ENCODE measurements around the gene NSF. TPM values are rescaled to one million over a fixed set of nuclear protein-coding genes. Genes with fewer than 3 reads are reported as not detected.
"Not testable (repeated sequence)": the region's sequence is repeated elsewhere in the genome, so short reads cannot be mapped to it uniquely, and the experiment has no call there.

Gene NSF
- total and polyA plus RNA-seq, 3 experiments from 2014 or later, result 22.7 to 43.0 (median 37.7) TPM

GRCh38 chr17:46647688-46648278 is 57.3 kb downstream of the NSF start:
- H3K36me3 Mint-ChIP-seq; H3K4me3 ChIP-seq (ENCODE audit: low read length); H3K27ac ChIP-seq (ENCODE audit: low read depth, low read length); H3K4me3 Mint-ChIP-seq; H3K27me3 Mint-ChIP-seq; POLR2A ChIA-PET; H3K27ac Mint-ChIP-seq; CTCF ChIA-PET; H3K27me3 ChIP-seq (ENCODE audit: insufficient read depth, low read length, poor library complexity, severe bottlenecking); H3K4me1 ChIP-seq (ENCODE audit: insufficient read depth, low read length); H3K4me1 Mint-ChIP-seq; H3K9me3 Mint-ChIP-seq; DNase-seq; H3K36me3 ChIP-seq (ENCODE audit: insufficient read depth, low read length); H3K9me3 ChIP-seq (ENCODE audit: low read length): not testable (repeated sequence)

GRCh38 chr17:46649246-46649645 is 58.8 kb downstream of the NSF start:
- H3K36me3 ChIP-seq (ENCODE audit: insufficient read depth, low read length); H3K27me3 Mint-ChIP-seq; H3K4me1 ChIP-seq (ENCODE audit: insufficient read depth, low read length); H3K9me3 Mint-ChIP-seq; CTCF ChIA-PET; H3K4me3 Mint-ChIP-seq; H3K27ac ChIP-seq (ENCODE audit: low read depth, low read length); H3K27ac Mint-ChIP-seq; DNase-seq; H3K27me3 ChIP-seq (ENCODE audit: insufficient read depth, low read length, poor library complexity, severe bottlenecking); H3K4me3 ChIP-seq (ENCODE audit: low read length); POLR2A ChIA-PET; H3K36me3 Mint-ChIP-seq; H3K9me3 ChIP-seq (ENCODE audit: low read length); H3K4me1 Mint-ChIP-seq: not testable (repeated sequence)

- H3K27me3 Mint-ChIP-seq; CTCF ChIA-PET; DNase-seq; H3K4me1 Mint-ChIP-seq; H3K27me3 ChIP-seq (ENCODE audit: insufficient read depth, low read length, poor library complexity, severe bottlenecking); POLR2A ChIA-PET; H3K4me3 Mint-ChIP-seq; H3K4me1 ChIP-seq (ENCODE audit: insufficient read depth, low read length); H3K27ac Mint-ChIP-seq; H3K9me3 Mint-ChIP-seq; H3K27ac ChIP-seq (ENCODE audit: low read depth, low read length); H3K4me3 ChIP-seq (ENCODE audit: low read length); H3K36me3 ChIP-seq (ENCODE audit: insufficient read depth, low read length); H3K9me3 ChIP-seq (ENCODE audit: low read length); H3K36me3 Mint-ChIP-seq: not testable (repeated sequence)
These were observed 61.7 kb downstream of the NSF start for GRCh38 chr17:46652024-46652643.

GRCh38 chr17:46658235-46658634 is 67.8 kb downstream of the NSF start:
- H3K4me1 ChIP-seq (ENCODE audit: insufficient read depth, low read length); H3K4me1 Mint-ChIP-seq; H3K27ac Mint-ChIP-seq; H3K9me3 Mint-ChIP-seq; CTCF ChIA-PET; DNase-seq; H3K4me3 ChIP-seq (ENCODE audit: low read length); H3K36me3 ChIP-seq (ENCODE audit: insufficient read depth, low read length); H3K27ac ChIP-seq (ENCODE audit: low read depth, low read length); H3K27me3 ChIP-seq (ENCODE audit: insufficient read depth, low read length, poor library complexity, severe bottlenecking); H3K9me3 ChIP-seq (ENCODE audit: low read length); POLR2A ChIA-PET; H3K4me3 Mint-ChIP-seq; H3K36me3 Mint-ChIP-seq; H3K27me3 Mint-ChIP-seq: not testable (repeated sequence)

GRCh38 chr17:46659702-46660101 is 69.2 kb downstream of the NSF start:
- H3K9me3 Mint-ChIP-seq; H3K36me3 Mint-ChIP-seq; H3K4me1 Mint-ChIP-seq; H3K27me3 Mint-ChIP-seq; H3K27ac ChIP-seq (ENCODE audit: low read depth, low read length); H3K27me3 ChIP-seq (ENCODE audit: insufficient read depth, low read length, poor library complexity, severe bottlenecking); H3K4me3 ChIP-seq (ENCODE audit: low read length); CTCF ChIA-PET; DNase-seq; H3K36me3 ChIP-seq (ENCODE audit: insufficient read depth, low read length); POLR2A ChIA-PET; H3K4me3 Mint-ChIP-seq; H3K9me3 ChIP-seq (ENCODE audit: low read length); H3K4me1 ChIP-seq (ENCODE audit: insufficient read depth, low read length); H3K27ac Mint-ChIP-seq: not testable (repeated sequence)

GRCh38 chr17:46663123-46663522 is 72.7 kb downstream of the NSF start:
- H3K4me1 Mint-ChIP-seq; DNase-seq; H3K36me3 Mint-ChIP-seq; CTCF ChIA-PET; H3K27ac ChIP-seq (ENCODE audit: low read depth, low read length); H3K9me3 Mint-ChIP-seq; H3K36me3 ChIP-seq (ENCODE audit: insufficient read depth, low read length); H3K27me3 Mint-ChIP-seq; H3K4me1 ChIP-seq (ENCODE audit: insufficient read depth, low read length); H3K4me3 Mint-ChIP-seq; H3K27me3 ChIP-seq (ENCODE audit: insufficient read depth, low read length, poor library complexity, severe bottlenecking); POLR2A ChIA-PET; H3K9me3 ChIP-seq (ENCODE audit: low read length); H3K4me3 ChIP-seq (ENCODE audit: low read length); H3K27ac Mint-ChIP-seq: not testable (repeated sequence)

- DNase-seq; H3K36me3 Mint-ChIP-seq; H3K27me3 ChIP-seq (ENCODE audit: insufficient read depth, low read length, poor library complexity, severe bottlenecking); H3K4me1 ChIP-seq (ENCODE audit: insufficient read depth, low read length); H3K4me3 ChIP-seq (ENCODE audit: low read length); H3K4me3 Mint-ChIP-seq; H3K27ac ChIP-seq (ENCODE audit: low read depth, low read length); POLR2A ChIA-PET; H3K9me3 Mint-ChIP-seq; CTCF ChIA-PET; H3K36me3 ChIP-seq (ENCODE audit: insufficient read depth, low read length); H3K4me1 Mint-ChIP-seq; H3K27me3 Mint-ChIP-seq; H3K27ac Mint-ChIP-seq; H3K9me3 ChIP-seq (ENCODE audit: low read length): not testable (repeated sequence)
These were observed 73.1 kb downstream of the NSF start for GRCh38 chr17:46663552-46663951.

GRCh38 chr17:46665969-46666368 is 75.5 kb downstream of the NSF start:
- CTCF ChIA-PET; H3K36me3 ChIP-seq (ENCODE audit: insufficient read depth, low read length); H3K27me3 Mint-ChIP-seq; H3K36me3 Mint-ChIP-seq; H3K4me1 Mint-ChIP-seq; H3K4me1 ChIP-seq (ENCODE audit: insufficient read depth, low read length); H3K27me3 ChIP-seq (ENCODE audit: insufficient read depth, low read length, poor library complexity, severe bottlenecking); POLR2A ChIA-PET; DNase-seq; H3K9me3 Mint-ChIP-seq; H3K9me3 ChIP-seq (ENCODE audit: low read length); H3K4me3 Mint-ChIP-seq; H3K4me3 ChIP-seq (ENCODE audit: low read length); H3K27ac ChIP-seq (ENCODE audit: low read depth, low read length); H3K27ac Mint-ChIP-seq: not testable (repeated sequence)

DNA sequence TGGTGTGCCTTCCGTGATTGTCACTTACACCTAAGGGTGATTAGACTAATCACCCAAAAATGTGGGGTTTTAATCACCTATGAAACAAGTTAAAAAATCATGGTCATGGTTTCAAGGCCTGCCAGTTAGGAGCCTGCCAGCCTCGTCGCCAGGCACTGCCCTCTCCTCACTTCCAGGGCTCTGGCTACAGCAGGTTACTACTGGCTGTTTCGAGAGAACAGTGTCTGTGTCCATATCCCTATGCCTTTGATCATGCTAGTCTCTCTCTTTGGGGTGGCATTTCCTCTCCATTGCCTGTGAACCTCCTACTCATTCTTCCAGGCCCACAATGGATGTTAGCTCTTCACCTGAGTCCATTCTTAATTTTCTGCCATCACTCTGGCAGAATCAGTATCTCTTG is 80.3 kb downstream of the NSF start:
- POLR2A ChIA-PET; CTCF ChIA-PET; H3K27ac Mint-ChIP-seq; DNase-seq; H3K9me3 Mint-ChIP-seq; H3K9me3 ChIP-seq (ENCODE audit: low read length); H3K27me3 Mint-ChIP-seq; H3K4me3 Mint-ChIP-seq; H3K4me1 Mint-ChIP-seq; H3K36me3 ChIP-seq (ENCODE audit: insufficient read depth, low read length); H3K27me3 ChIP-seq (ENCODE audit: insufficient read depth, low read length, poor library complexity, severe bottlenecking); H3K4me1 ChIP-seq (ENCODE audit: insufficient read depth, low read length); H3K36me3 Mint-ChIP-seq; H3K27ac ChIP-seq (ENCODE audit: low read depth, low read length); H3K4me3 ChIP-seq (ENCODE audit: low read length): not testable (repeated sequence)
